ENCODE results near the gene RNASET2.
A peak's percentile ranks its signal among the peaks of the same experiment; 100 is the strongest.

The RNASET2 gene

DNA sequence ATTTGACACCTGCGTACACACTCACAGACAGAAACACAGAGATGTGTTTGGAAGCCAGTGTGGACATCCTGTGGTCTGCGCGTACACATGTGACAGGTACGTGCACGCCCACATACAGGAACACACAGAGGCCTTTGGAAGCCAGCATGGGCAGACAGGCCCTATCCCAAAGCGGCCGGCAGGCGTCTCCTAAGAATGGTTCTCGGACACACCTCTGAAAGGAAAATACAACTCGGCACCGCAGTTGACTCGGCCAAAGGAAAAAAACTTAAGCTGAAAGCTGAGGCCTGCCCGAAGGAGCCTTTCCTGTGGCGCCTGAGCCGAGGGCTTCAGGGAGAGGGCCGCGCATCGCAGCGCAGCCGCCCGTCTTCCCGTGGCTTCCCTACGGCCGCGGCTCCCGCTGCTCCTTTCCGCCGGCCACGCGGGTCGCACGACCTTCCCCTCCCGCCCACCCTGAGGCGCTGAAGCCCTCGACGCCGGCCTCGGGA, 41.5 kb upstream of the RNASET2 start:
- peak overlapping the region; percentile 95 for H3K4me3 ChIP-seq (ENCODE audit: low read depth, low read length)
- TF ChIP-seq, protein P1, sequence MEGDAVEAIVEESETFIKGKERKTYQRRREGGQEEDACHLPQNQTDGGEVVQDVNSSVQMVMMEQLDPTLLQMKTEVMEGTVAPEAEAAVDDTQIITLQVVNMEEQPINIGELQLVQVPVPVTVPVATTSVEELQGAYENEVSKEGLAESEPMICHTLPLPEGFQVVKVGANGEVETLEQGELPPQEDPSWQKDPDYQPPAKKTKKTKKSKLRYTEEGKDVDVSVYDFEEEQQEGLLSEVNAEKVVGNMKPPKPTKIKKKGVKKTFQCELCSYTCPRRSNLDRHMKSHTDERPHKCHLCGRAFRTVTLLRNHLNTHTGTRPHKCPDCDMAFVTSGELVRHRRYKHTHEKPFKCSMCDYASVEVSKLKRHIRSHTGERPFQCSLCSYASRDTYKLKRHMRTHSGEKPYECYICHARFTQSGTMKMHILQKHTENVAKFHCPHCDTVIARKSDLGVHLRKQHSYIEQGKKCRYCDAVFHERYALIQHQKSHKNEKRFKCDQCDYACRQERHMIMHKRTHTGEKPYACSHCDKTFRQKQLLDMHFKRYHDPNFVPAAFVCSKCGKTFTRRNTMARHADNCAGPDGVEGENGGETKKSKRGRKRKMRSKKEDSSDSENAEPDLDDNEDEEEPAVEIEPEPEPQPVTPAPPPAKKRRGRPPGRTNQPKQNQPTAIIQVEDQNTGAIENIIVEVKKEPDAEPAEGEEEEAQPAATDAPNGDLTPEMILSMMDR (IDR thresholded peaks at IDR 0.05; ENCODE audit: control insufficient read depth, extremely low read depth, insufficient read depth) = peak; percentile 48
- DNase-seq (ENCODE audit: low read depth) = peak; percentile 70

GRCh38 chr6:166997348-166997747, 41.0 kb upstream of the RNASET2 start:
- no peak for DNase-seq (ENCODE audit: low read depth)
- H3K4me3 ChIP-seq (ENCODE audit: low read depth, low read length) = peak overlapping the region; percentile 95
- TF ChIP-seq, protein P1 (IDR thresholded peaks at IDR 0.05; ENCODE audit: control insufficient read depth, extremely low read depth, insufficient read depth) = no peak

DNA sequence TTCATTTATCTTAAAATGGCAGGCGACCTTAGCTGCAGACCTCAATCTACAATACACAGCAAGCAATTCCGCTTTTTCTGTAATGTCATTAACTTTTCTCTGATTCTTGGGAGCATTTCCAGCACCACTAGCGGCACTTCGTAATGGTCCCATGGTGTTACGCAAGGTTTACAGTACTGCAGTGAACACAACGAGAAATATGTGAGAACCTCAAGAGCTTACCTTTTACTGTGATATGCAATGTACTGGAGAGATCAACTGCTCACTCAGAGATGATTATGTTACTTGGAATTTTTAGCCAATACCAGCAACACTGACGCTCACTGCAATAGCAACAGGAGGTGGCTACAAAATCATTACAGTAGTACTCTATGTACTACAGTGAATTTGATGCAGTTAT, 40.1 kb upstream of the RNASET2 start:
- no peak overlapping the region for H3K4me3 ChIP-seq (ENCODE audit: low read depth, low read length)
- DNase-seq (ENCODE audit: low read depth) = no peak
- TF ChIP-seq, protein P1 (IDR thresholded peaks at IDR 0.05; ENCODE audit: control insufficient read depth, extremely low read depth, insufficient read depth) = no peak

DNA sequence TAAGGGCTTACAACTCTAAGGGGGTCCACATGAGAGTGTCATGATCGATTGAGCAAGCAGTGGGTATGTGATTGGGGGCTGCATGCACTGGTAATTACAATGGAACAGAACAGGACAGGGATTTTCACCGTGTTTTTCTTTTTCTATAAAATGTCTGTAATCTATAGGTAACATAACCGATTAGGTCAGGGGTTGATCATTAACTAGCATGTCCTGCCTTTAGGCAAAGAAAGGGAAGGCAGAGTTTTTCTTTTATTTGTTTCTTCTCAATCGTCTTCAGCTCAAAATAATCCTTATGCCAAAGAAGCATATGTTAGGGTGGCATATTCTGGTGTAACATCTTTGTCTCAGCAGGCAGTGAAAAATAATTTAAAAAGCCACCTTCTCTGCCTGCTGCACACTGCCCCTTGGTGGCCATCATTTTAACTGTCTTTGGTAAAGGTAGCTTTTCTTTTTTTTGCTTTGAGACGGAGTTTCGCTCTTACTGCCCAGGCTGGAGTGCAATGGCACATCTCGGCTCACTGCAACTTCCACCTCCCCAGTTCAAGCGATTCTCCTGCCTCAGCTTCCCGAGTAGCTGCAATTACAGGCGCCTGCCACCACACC, 33.2 kb upstream of the RNASET2 start:
- TF ChIP-seq, protein P1 (IDR thresholded peaks at IDR 0.05; ENCODE audit: control insufficient read depth, extremely low read depth, insufficient read depth) = peak; percentile 78
- DNase-seq (ENCODE audit: low read depth) = peak; percentile 32

GRCh38 chr6:166988674-166989201, 32.4 kb upstream of the RNASET2 start:
- DNase-seq (ENCODE audit: low read depth) = peak; percentile 23
- TF ChIP-seq, protein P1 (IDR thresholded peaks at IDR 0.05; ENCODE audit: control insufficient read depth, extremely low read depth, insufficient read depth) = no peak
- H3K4me3 ChIP-seq (ENCODE audit: low read depth, low read length) = no peak overlapping the region

More for the DNA sequence above, 33.2 kb upstream of the RNASET2 start:
- H3K4me3 ChIP-seq (ENCODE audit: low read depth, low read length) = no peak overlapping the region; the same call in 1 of the 2 replicates

- TF ChIP-seq, protein P1 (IDR thresholded peaks at IDR 0.05; ENCODE audit: control insufficient read depth, extremely low read depth, insufficient read depth) = no peak
- no peak for DNase-seq (ENCODE audit: low read depth)
- no peak overlapping the region for H3K4me3 ChIP-seq (ENCODE audit: low read depth, low read length)
Measured at GRCh38 chr6:166987930-166988329, 31.6 kb upstream of the RNASET2 start.

Measured in LNCaP clone FGC (cell line).